BLaER1 (cell line): Measurements from ENCODE around the gene SLA2.
"Not testable (repeated sequence)": the region's sequence is repeated elsewhere in the genome, so short reads cannot be mapped to it uniquely, and the experiment has no call there.

ENCODE experiments used
- H3K27ac ChIP-seq: shearing (Covaris generic); formaldehyde crosslinking; 2 replicates; pipeline ENCODE4 v1.8.1; 2022
- H3K27me3 ChIP-seq: shearing (Covaris generic); formaldehyde crosslinking; 2 replicates; pipeline ENCODE4 v1.8.1; 2022
- H3K36me3 ChIP-seq: shearing (Covaris generic); formaldehyde crosslinking; 2 replicates; pipeline ENCODE4 v1.8.1; 2022
- H3K4me1 ChIP-seq: shearing (Covaris generic); formaldehyde crosslinking; 2 replicates; pipeline ENCODE4 v1.8.1; 2022
- H3K4me2 ChIP-seq: shearing (Covaris generic); formaldehyde crosslinking; 2 replicates; pipeline ENCODE4 v1.8.1; 2022
- H3K4me3 ChIP-seq: shearing (Covaris generic); formaldehyde crosslinking; 2 replicates; pipeline ENCODE4 v1.8.1; 2022
- H3K9ac ChIP-seq: shearing (Covaris generic); formaldehyde crosslinking; 2 replicates; pipeline ENCODE4 v1.8.1; 2022
- H3K9me3 ChIP-seq: shearing (Covaris generic); formaldehyde crosslinking; 2 replicates; pipeline ENCODE4 v1.8.1; 2022
- H4K20me1 ChIP-seq: shearing (Covaris generic); formaldehyde crosslinking; 2 replicates; pipeline ENCODE4 v1.8.1; 2022
- Cebpa-rat ChIP-seq: shearing (Covaris generic); IDR thresholded peaks from 2 replicates; pipeline ENCODE4 v1.8.1; 2022

Gene SLA2

GRCh38 chr20:36645998-36646397 is at the start of gene SLA2:
Gene SLA2, minus strand, starts transcription at chr20:36646196. Its CDS starts 4,861 bp downstream, at chr20:36641335.
- H3K9ac ChIP-seq = no peak within 1 kb of the TSS
- no peak within 1 kb of the TSS for H3K4me3 ChIP-seq
- no peaks in the 10 kb centered on the region for H3K9me3 ChIP-seq
- no peaks in the 10 kb centered on the region for H4K20me1 ChIP-seq
- no peak for TF ChIP-seq Cebpa-rat
- peak within 1 kb of the TSS; percentile 7; the same call in 1 of the 2 replicates for H3K27ac ChIP-seq
- peak within 1 kb of the TSS; percentile 47 for H3K4me2 ChIP-seq
- H3K27me3 ChIP-seq = no peaks in the 10 kb centered on the region
- peaks cover 23% of the 10 kb centered on the region for H3K4me1 ChIP-seq
- H3K36me3 ChIP-seq = no peaks in the 10 kb centered on the region

GRCh38 chr20:36695467-36695866 is 49.5 kb upstream of the SLA2 start:
- not testable (repeated sequence) for H3K27me3 ChIP-seq, H3K9ac ChIP-seq, H3K4me3 ChIP-seq, H4K20me1 ChIP-seq, H3K9me3 ChIP-seq, H3K4me1 ChIP-seq, H3K36me3 ChIP-seq, H3K4me2 ChIP-seq, H3K27ac ChIP-seq

- no peak for TF ChIP-seq Cebpa-rat
- Histone ChIP-seq H3K27me3 (no peaks in the 10 kb centered on the region), H3K9ac (no peak overlapping the region), H3K4me2 (no peak overlapping the region), H3K4me3 (no peak overlapping the region), H3K27ac (no peak overlapping the region), H3K36me3 (peaks cover 32% of the 10 kb centered on the region), H4K20me1 (no peaks in the 10 kb centered on the region), H3K9me3 (no peaks in the 10 kb centered on the region), H3K4me1 (peaks cover 16% of the 10 kb centered on the region)
Measured at GRCh38 chr20:36688630-36689029, 42.6 kb upstream of the SLA2 start.

- H3K27me3 ChIP-seq = no peaks in the 10 kb centered on the region
- H3K36me3 ChIP-seq = peaks cover 32% of the 10 kb centered on the region
Measured at GRCh38 chr20:36687850-36688249, 41.9 kb upstream of the SLA2 start.

GRCh38 chr20:36686944-36687343 is 40.9 kb upstream of the SLA2 start:
- Histone ChIP-seq H3K9ac (no peak overlapping the region), H3K4me3 (no peak overlapping the region), H3K27me3 (no peaks in the 10 kb centered on the region), H3K9me3 (no peaks in the 10 kb centered on the region), H3K4me1 (peaks cover 16% of the 10 kb centered on the region), H3K27ac (no peak overlapping the region), H3K36me3 (peaks cover 39% of the 10 kb centered on the region), H3K4me2 (no peak overlapping the region), H4K20me1 (no peaks in the 10 kb centered on the region)
- no peak for TF ChIP-seq Cebpa-rat

More at GRCh38 chr20:36687850-36688249, 41.9 kb upstream of the SLA2 start:
- H3K9ac ChIP-seq = no peak overlapping the region
- no peak overlapping the region for H3K4me3 ChIP-seq
- H3K27ac ChIP-seq = no peak overlapping the region
- H4K20me1 ChIP-seq = no peaks in the 10 kb centered on the region
- H3K4me1 ChIP-seq = peaks cover 16% of the 10 kb centered on the region
- no peaks in the 10 kb centered on the region for H3K9me3 ChIP-seq
- H3K4me2 ChIP-seq = no peak overlapping the region
- no peak for TF ChIP-seq Cebpa-rat

GRCh38 chr20:36686504-36686903 is 40.5 kb upstream of the SLA2 start:
- Histone ChIP-seq H3K4me1 (peaks cover 16% of the 10 kb centered on the region), H3K36me3 (peaks cover 39% of the 10 kb centered on the region), H4K20me1 (no peaks in the 10 kb centered on the region), H3K4me2 (no peak overlapping the region), H3K4me3 (no peak overlapping the region), H3K27me3 (no peaks in the 10 kb centered on the region), H3K9ac (no peak overlapping the region), H3K9me3 (no peaks in the 10 kb centered on the region), H3K27ac (no peak overlapping the region)
- no peak for TF ChIP-seq Cebpa-rat

- Histone ChIP-seq H3K36me3 (peaks cover 54% of the 10 kb centered on the region), H4K20me1 (no peaks in the 10 kb centered on the region), H3K27ac (no peak overlapping the region), H3K9ac (no peak overlapping the region), H3K9me3 (no peaks in the 10 kb centered on the region), H3K4me1 (peaks cover 16% of the 10 kb centered on the region), H3K4me2 (peak overlapping the region; percentile 36), H3K4me3 (no peak overlapping the region), H3K27me3 (no peaks in the 10 kb centered on the region)
- TF ChIP-seq Cebpa-rat = peak; percentile 70
Measured at GRCh38 chr20:36684747-36685146, 38.8 kb upstream of the SLA2 start.

- no peak for TF ChIP-seq Cebpa-rat
Measured at GRCh38 chr20:36682311-36682710, 36.3 kb upstream of the SLA2 start.

GRCh38 chr20:36677422-36677771 is 31.4 kb upstream of the SLA2 start:
- no peaks in the 10 kb centered on the region for H3K4me1 ChIP-seq
- H3K9me3 ChIP-seq = 0 out of 2 replicates have a peak, but pooled peaks cover 12% of the 10 kb centered on the region
- TF ChIP-seq Cebpa-rat = no peak
- H3K36me3 ChIP-seq = peaks cover 50% of the 10 kb centered on the region
- no peak overlapping the region for H3K27ac ChIP-seq
- no peak overlapping the region for H3K9ac ChIP-seq
- H3K4me2 ChIP-seq = no peak overlapping the region
- no peak overlapping the region for H3K4me3 ChIP-seq
- no peaks in the 10 kb centered on the region for H4K20me1 ChIP-seq
- no peaks in the 10 kb centered on the region for H3K27me3 ChIP-seq

More at GRCh38 chr20:36682311-36682710, 36.3 kb upstream of the SLA2 start:
- Histone ChIP-seq H4K20me1 (no peaks in the 10 kb centered on the region), H3K9ac (no peak overlapping the region), H3K27me3 (no peaks in the 10 kb centered on the region), H3K4me1 (peaks cover 16% of the 10 kb centered on the region), H3K4me3 (no peak overlapping the region), H3K9me3 (0 out of 2 replicates have a peak, but pooled peaks cover 4% of the 10 kb centered on the region), H3K4me2 (no peak overlapping the region), H3K36me3 (peaks cover 69% of the 10 kb centered on the region), H3K27ac (no peak overlapping the region)

- TF ChIP-seq Cebpa-rat = no peak
Measured at GRCh38 chr20:36676701-36677421, 30.9 kb upstream of the SLA2 start.

GRCh38 chr20:36675545-36675944 is 29.5 kb upstream of the SLA2 start:
- not testable (repeated sequence) for H3K4me1 ChIP-seq, H3K27me3 ChIP-seq, H4K20me1 ChIP-seq, H3K9ac ChIP-seq, H3K27ac ChIP-seq, H3K4me3 ChIP-seq, H3K4me2 ChIP-seq
- Histone ChIP-seq H3K36me3 (peaks cover 39% of the 10 kb centered on the region), H3K9me3 (0 out of 2 replicates have a peak, but pooled peaks cover 12% of the 10 kb centered on the region)

More at GRCh38 chr20:36676701-36677421, 30.9 kb upstream of the SLA2 start:
- Histone ChIP-seq H3K36me3 (peaks cover 46% of the 10 kb centered on the region), H3K4me2 (no peak overlapping the region), H3K9me3 (0 out of 2 replicates have a peak, but pooled peaks cover 12% of the 10 kb centered on the region), H4K20me1 (no peaks in the 10 kb centered on the region), H3K4me1 (no peaks in the 10 kb centered on the region), H3K27me3 (no peaks in the 10 kb centered on the region), H3K9ac (no peak overlapping the region), H3K27ac (no peak overlapping the region), H3K4me3 (no peak overlapping the region)
